HG03025 (cell line): ENCODE results near the gene RABEP2.
"Not testable (repeated sequence)": the region's sequence is repeated elsewhere in the genome, so short reads cannot be mapped to it uniquely, and the experiment has no call there.

Experiments
- ATAC-seq: cut with Tn5 transposase; IDR thresholded peaks from one replicate; pipeline ENCODE4 v1.9.1; 2021; ENCODE audit warnings: mild to moderate bottlenecking, moderate library complexity; ENCODE audit not compliant: unreplicated experiment, low FRiP score

RABEP2 gene

GRCh38 chr16:28924762-28925385 is at the start of gene RABEP2:
Gene RABEP2 (minus strand): TSS chr16:28925238. CDS start chr16:28925163, 75 bp downstream.
- peak; percentile 52 for ATAC-seq

- peak; percentile 63 for ATAC-seq
Observed at GRCh38 chr16:28974437-28975157, 49.6 kb upstream of the RABEP2 start, which contains the start of gene SPNS1. Gene SPNS1 (plus strand): TSS chr16:28974778. CDS start chr16:28975152, 374 bp downstream.

GRCh38 chr16:28974007-28974436 is 49.0 kb upstream of the RABEP2 start:
- no peak for ATAC-seq

GRCh38 chr16:28969696-28970095 is 44.7 kb upstream of the RABEP2 start:
- not testable (repeated sequence) for ATAC-seq

GRCh38 chr16:28967156-28967555 is 42.1 kb upstream of the RABEP2 start:
- no peak for ATAC-seq

GRCh38 chr16:28964496-28964895 is 39.5 kb upstream of the RABEP2 start:
- no peak for ATAC-seq

- no peak for ATAC-seq
Observed at GRCh38 chr16:28964072-28964471, 39.0 kb upstream of the RABEP2 start.

GRCh38 chr16:28958836-28959235 is 33.8 kb upstream of the RABEP2 start:
- ATAC-seq, result no peak

- no peak for ATAC-seq
Observed at GRCh38 chr16:28958216-28958615, 33.2 kb upstream of the RABEP2 start.

GRCh38 chr16:28951410-28951943 is 26.4 kb upstream of the RABEP2 start:
- ATAC-seq, result peak; percentile 7

GRCh38 chr16:28950648-28951409 is 25.8 kb upstream of the RABEP2 start, which contains the start of gene NFATC2IP:
Gene NFATC2IP (plus strand): TSS chr16:28950937. CDS start chr16:28951012, 75 bp downstream.
- peak; percentile 78 for ATAC-seq

- ATAC-seq, result no peak
Observed at GRCh38 chr16:28946681-28947080, 21.6 kb upstream of the RABEP2 start.

GRCh38 chr16:28943281-28943680 is 18.2 kb upstream of the RABEP2 start:
- no peak for ATAC-seq

GRCh38 chr16:28939825-28940224 is 14.8 kb upstream of the RABEP2 start:
- not testable (repeated sequence) for ATAC-seq

- no peak for ATAC-seq
Observed at GRCh38 chr16:28938721-28939120, 13.7 kb upstream of the RABEP2 start.

GRCh38 chr16:28937222-28937876 is 12.3 kb upstream of the RABEP2 start:
- ATAC-seq, result no peak

- ATAC-seq, result no peak
Observed at GRCh38 chr16:28936784-28937155, 11.7 kb upstream of the RABEP2 start.

GRCh38 chr16:28935924-28936783 is 11.1 kb upstream of the RABEP2 start:
- no peak for ATAC-seq

- ATAC-seq, result no peak
Observed at GRCh38 chr16:28935346-28935745, 10.3 kb upstream of the RABEP2 start.
